Gastroesophageal sphincter (tissue), 4 donors: ENCODE measurements around the gene NPIPB8. TPM values are rescaled to one million over a fixed set of nuclear protein-coding genes. Genes with fewer than 3 reads are reported as not detected.
A peak's percentile ranks its signal among the peaks of the same experiment; 100 is the strongest.
"Not testable (repeated sequence)": the region's sequence is repeated elsewhere in the genome, so short reads cannot be mapped to it uniquely, and the experiment has no call there.

Experiments used
- ATAC-seq: fragments of 150-250 bp; one replicate; pipeline ENCODE4 v1.9.1; 2016; ENCODE audit warnings: mild to moderate bottlenecking, moderate library complexity
- H3K27ac ChIP-seq, 4 donors: fragments of 200-600 bp; sonication (generic) in 3 of 4; 1 replicate in 3 of 4; 2 replicates in 1 of 4; pipeline ENCODE4 v1.5.1; 2016 to 2019
- H3K27me3 ChIP-seq: fragments of 200-600 bp; sonication (generic); one replicate; pipeline ENCODE4 v1.5.1; 2019
- H3K36me3 ChIP-seq, 2 donors: fragments of 200-600 bp; sonication (generic); one replicate each; pipeline ENCODE4 v1.5.1; 2019; ENCODE audit warnings: control low read depth in 1 of 2
- H3K4me1 ChIP-seq, 3 donors: fragments of 200-600 bp; sonication (generic); 1 replicate in 2 of 3; 2 replicates in 1 of 3; pipeline ENCODE4 v1.5.1; 2016 to 2019; ENCODE audit warnings: control low read depth in 2 of 3
- H3K4me3 ChIP-seq, 2 donors: fragments of 200-600 bp; sonication (generic); one replicate each; pipeline ENCODE4 v1.5.1; 2019; ENCODE audit warnings: mild to moderate bottlenecking in 1 of 2, moderate library complexity in 1 of 2
- H3K9me3 ChIP-seq, 3 donors: fragments of 200-600 bp; sonication (generic); one replicate each; pipeline ENCODE4 v1.5.1; 2017 to 2019; ENCODE audit warnings: control low read depth in 2 of 3
- CTCF ChIP-seq, 4 experiments: fragments of 200-600 bp in 2 of 4; fragments of 450-650 bp in 2 of 4; sonication (generic) in 1 of 4; IDR thresholded peaks; one replicate each; pipeline ENCODE4 v1.5.1; 2017 to 2019; ENCODE audit warnings: antibody characterized with exemption in 4 of 4, mild to moderate bottlenecking in 2 of 4, moderate library complexity in 2 of 4
- EP300 ChIP-seq: sonication (generic); formaldehyde crosslinking; IDR thresholded peaks from one replicate; pipeline ENCODE4 v1.6.1; 2017; ENCODE audit warnings: antibody characterized with exemption, mild to moderate bottlenecking
- POLR2A ChIP-seq, 2 donors: fragments of 450-650 bp; IDR thresholded peaks; one replicate each; pipeline ENCODE4 v1.6.1; 2017; ENCODE audit warnings: antibody characterized with exemption in 2 of 2, mild to moderate bottlenecking in 2 of 2, moderate library complexity in 1 of 2
- POLR2AphosphoS5 ChIP-seq: sonication (generic); formaldehyde crosslinking; IDR thresholded peaks from one replicate; pipeline ENCODE4 v1.6.1; 2017; ENCODE audit warnings: antibody characterized with exemption
- WGBS, 2 donors: methylation state at CpG; one replicate each; pipeline ENCODE4 v1.1.5; 2018; ENCODE audit warnings: low coverage in 1 of 2; 5-methylcytosine and 5-hydroxymethylcytosine counted together
- total RNA-seq, 4 donors: library from RNA; depleted of rRNA; stranded (reverse); fragments of >200 nt; gene quantifications; one replicate each; pipeline ENCODE4 v1.1.0, GENCODE V29; 2016

Gene NPIPB8
- total RNA-seq, 4 donors from 2014 or later, result not detected

- ATAC-seq, result no peak
- no peaks in the 10 kb centered on the region for H3K36me3 ChIP-seq
- H3K4me1 ChIP-seq, result peaks cover 0 to 14% (median 6%) of the 10 kb centered on the region in 3 donors
- H3K9me3 ChIP-seq, result no peaks in the 10 kb centered on the region
- peaks cover 9% of the 10 kb centered on the region for H3K27me3 ChIP-seq
- H3K27ac ChIP-seq, result no peak overlapping the region
- no peak overlapping the region for H3K4me3 ChIP-seq
- 83 to 100% methylated on average over 1 to 2 of the region's 9 CpGs for WGBS, 2 donors
- TF ChIP-seq CTCF (IDR thresholded peaks at IDR 0.05), result no peak
- no peak for TF ChIP-seq EP300
- TF ChIP-seq POLR2AphosphoS5, result no peak
- TF ChIP-seq POLR2A (IDR thresholded peaks at IDR 0.05), result no peak
Observed at GRCh38 chr16:28597692-28598261, 40.1 kb upstream of the NPIPB8 start.

- ATAC-seq, result peak; percentile 33
- H3K9me3 ChIP-seq, result not testable (repeated sequence)
- peaks cover 0 to 14% (median 6%) of the 10 kb centered on the region in 3 donors for H3K4me1 ChIP-seq
Observed at GRCh38 chr16:28599377-28600285, 38.2 kb upstream of the NPIPB8 start.

GRCh38 chr16:28600965-28601364 is 36.9 kb upstream of the NPIPB8 start:
- H3K4me3 ChIP-seq, H3K27ac ChIP-seq, H3K36me3 ChIP-seq, ATAC-seq, H3K9me3 ChIP-seq: not testable (repeated sequence)
- WGBS, 2 donors, result 24 to 26% methylated on average over 5 to 6 of the region's 20 CpGs
- Histone ChIP-seq H3K4me1 (peaks cover 0 to 14% (median 6%) of the 10 kb centered on the region in 3 donors), H3K27me3 (peaks cover 18% of the 10 kb centered on the region)

More at GRCh38 chr16:28599377-28600285, 38.2 kb upstream of the NPIPB8 start:
- WGBS, 2 donors, result no CpG with 5 or more reads among the region's 17 CpGs
- not testable (repeated sequence) for H3K36me3 ChIP-seq, H3K27ac ChIP-seq, H3K4me3 ChIP-seq
- H3K27me3 ChIP-seq, result peaks cover 18% of the 10 kb centered on the region

GRCh38 chr16:28601589-28601988 is 36.3 kb upstream of the NPIPB8 start:
- ATAC-seq, H3K4me3 ChIP-seq, H3K27ac ChIP-seq, H3K9me3 ChIP-seq: not testable (repeated sequence)
- WGBS, 2 donors, result 100% methylated on average over 1 of the region's 13 CpGs; no CpG with 5 or more reads in 1 of the 2 donors
- H3K27me3 ChIP-seq, result peaks cover 18% of the 10 kb centered on the region
- H3K36me3 ChIP-seq, result peaks cover 0 to 11% of the 10 kb centered on the region in 2 donors
- H3K4me1 ChIP-seq, result peaks cover 0 to 12% (median 6%) of the 10 kb centered on the region in 3 donors

- peaks cover 0 to 15% of the 10 kb centered on the region in 2 donors for H3K36me3 ChIP-seq
- H3K27me3 ChIP-seq, result peaks cover 18% of the 10 kb centered on the region
- ATAC-seq, H3K27ac ChIP-seq, H3K4me3 ChIP-seq, H3K9me3 ChIP-seq, H3K4me1 ChIP-seq: not testable (repeated sequence)
- no CpG with 5 or more reads among the region's 10 CpGs for WGBS, 2 donors
Observed at GRCh38 chr16:28602062-28602461, 35.8 kb upstream of the NPIPB8 start.

- WGBS, 2 donors, result 42 to 69% methylated on average over 2 to 6 of the region's 6 CpGs
- Histone ChIP-seq H3K27ac (no peak overlapping the region), H3K4me3 (no peak overlapping the region), H3K27me3 (peaks cover 14% of the 10 kb centered on the region), H3K36me3 (peaks cover 0 to 15% of the 10 kb centered on the region in 2 donors), H3K9me3 (no peaks in the 10 kb centered on the region), H3K4me1 (peaks cover 0 to 2% (median 0%) of the 10 kb centered on the region in 3 donors)
- TF ChIP-seq POLR2A (IDR thresholded peaks at IDR 0.05), result no peak
- TF ChIP-seq EP300, result no peak
- TF ChIP-seq CTCF (IDR thresholded peaks at IDR 0.05), result no peak
- no peak for TF ChIP-seq POLR2AphosphoS5
- ATAC-seq, result no peak
Observed at GRCh38 chr16:28602529-28602928, 35.3 kb upstream of the NPIPB8 start.
